GM12878 (cell line): ENCODE data around the gene TCEA2.

ENCODE experiments used
- CTCF ChIP-seq, 3 experiments: IDR thresholded peaks in 2 of 3; conservative IDR thresholded peaks in 1 of 3; 2 replicates each; pipeline ENCODE4 v1.5.1; 2011; ENCODE audit warnings: low read depth in 3 of 3, low read length in 3 of 3, mild to moderate bottlenecking in 3 of 3, control low read depth in 2 of 3, moderate library complexity in 2 of 3, inconsistent platforms in 1 of 3, mixed read lengths in 1 of 3; ENCODE audit not compliant: control insufficient read depth in 2 of 3, insufficient read depth in 1 of 3; ENCODE audit errors: extremely low read depth in 1 of 3
- DPF2 ChIP-seq: fragments of 450-650 bp; IDR thresholded peaks from 2 replicates; pipeline ENCODE4 v1.6.1; 2017; ENCODE audit warnings: mild to moderate bottlenecking
- EP300 ChIP-seq, 2 experiments: fragments of 150-350 bp in 1 of 2; IDR thresholded peaks; 2 replicates each; pipeline ENCODE4 v1.6.1; 2011 to 2012; ENCODE audit warnings: low read depth in 2 of 2, low read length in 2 of 2, borderline replicate concordance in 1 of 2, improper control_type of control experiment in 1 of 2, inconsistent platforms in 1 of 2; ENCODE audit not compliant: control insufficient read depth in 1 of 2
- EZH2 ChIP-seq: IDR thresholded peaks from 2 replicates; pipeline ENCODE4 v1.6.1; 2012; ENCODE audit warnings: low read depth, mild to moderate bottlenecking, control low read depth, inconsistent platforms, low read length, borderline replicate concordance; ENCODE audit not compliant: control insufficient read depth
- FOXM1 ChIP-seq: IDR thresholded peaks from 2 replicates; pipeline ENCODE4 v1.6.1; 2012; ENCODE audit warnings: low read depth, mild to moderate bottlenecking, inconsistent platforms, low read length, moderate library complexity
- GABPA ChIP-seq: IDR thresholded peaks from 2 replicates; pipeline ENCODE4 v1.6.1; 2014; ENCODE audit warnings: antibody characterized with exemption, low read depth, mild to moderate bottlenecking, inconsistent platforms
- MAX ChIP-seq: IDR thresholded peaks from 2 replicates; pipeline ENCODE4 v1.6.1; 2012; ENCODE audit warnings: low read depth, low read length, improper control_type of control experiment
- MTA2 ChIP-seq: fragments of 450-650 bp; IDR thresholded peaks from 2 replicates; pipeline ENCODE4 v1.6.1; 2016; ENCODE audit warnings: low read depth, mild to moderate bottlenecking, moderate library complexity
- NFYB ChIP-seq: IDR thresholded peaks from 2 replicates; pipeline ENCODE4 v1.6.1; 2011; ENCODE audit warnings: low read depth, mild to moderate bottlenecking, low read length, improper control_type of control experiment, moderate library complexity; ENCODE audit not compliant: insufficient read depth
- POLR2AphosphoS5 ChIP-seq: IDR thresholded peaks from 2 replicates; pipeline ENCODE4 v1.6.1; 2011; ENCODE audit warnings: mild to moderate bottlenecking, low read length, inconsistent platforms
- RAD21 ChIP-seq: IDR thresholded peaks from 2 replicates; pipeline ENCODE4 v1.6.1; 2011; ENCODE audit warnings: mild to moderate bottlenecking, low read depth, low read length, moderate library complexity; ENCODE audit not compliant: insufficient read depth
- STAT1 ChIP-seq: fragments of 450-650 bp; conservative IDR thresholded peaks from 2 replicates; pipeline ENCODE4 v1.6.1; 2014; ENCODE audit warnings: antibody characterized with exemption, mild to moderate bottlenecking
- ZZZ3 ChIP-seq: IDR thresholded peaks from 2 replicates; pipeline ENCODE4 v1.6.1; 2011; ENCODE audit warnings: low read depth; ENCODE audit not compliant: control insufficient read depth, insufficient read length

- TF ChIP-seq DPF2 (no peak), CTCF (IDR thresholded peaks at IDR 0.05 in 2 of 3, conservative IDR thresholded peaks at IDR 0.05 in 1 of 3; ENCODE audit: control insufficient read depth in 2 of 3, extremely low read depth in 1 of 3, insufficient read depth in 1 of 3, low read depth in 3 of 3, low read length in 3 of 3) (no peak), NFYB (no peak), MAX (no peak), EP300 (IDR thresholded peaks at IDR 0.05; ENCODE audit: borderline replicate concordance in 1 of 2, control insufficient read depth in 1 of 2, low read depth in 2 of 2, low read length in 2 of 2) (no peak), MTA2 (no peak), STAT1 (no peak), FOXM1 (no peak), RAD21 (no peak), GABPA (no peak), ZZZ3 (no peak), EZH2 (no peak), POLR2AphosphoS5 (no peak; the same call in 1 of the 2 replicates)
These were observed 30.0 kb upstream of the TCEA2 start for GRCh38 chr20:64032706-64033624.
